K562 (cell line): ENCODE data around the gene LAMTOR4. TPM values are rescaled to one million over a fixed set of nuclear protein-coding genes. Genes with fewer than 3 reads are reported as not detected.

ENCODE experiments used
- BRD9 ChIP-seq: fragments of 450-650 bp; IDR thresholded peaks from 2 replicates; pipeline ENCODE4 v1.6.1; 2018; ENCODE audit warnings: low read depth; ENCODE audit not compliant: partially characterized antibody
- CSDE1 ChIP-seq, 2 experiments: fragments of 450-650 bp; IDR thresholded peaks; 2 replicates each; pipeline ENCODE4 v1.6.1; 2016; ENCODE audit warnings: mild to moderate bottlenecking in 1 of 2
- FOXJ2 ChIP-seq: fragments of 200-800 bp; sonication (Bioruptor generic); IDR thresholded peaks from 2 replicates; pipeline ENCODE4 v1.6.1; 2016; ENCODE audit warnings: missing genetic modification characterization, missing compliant biosample characterization
- FOXK1 ChIP-seq: sonication (generic); formaldehyde crosslinking; IDR thresholded peaks from 2 replicates; pipeline ENCODE4 v1.8.0; 2022; ENCODE audit warnings: missing genetic modification reagents, mild to moderate bottlenecking, borderline replicate concordance
- GABPA ChIP-seq: fragments of 200-800 bp; sonication (Bioruptor generic); conservative IDR thresholded peaks from 2 replicates; pipeline ENCODE4 v1.6.1; 2016; ENCODE audit warnings: low read depth, missing genetic modification characterization, missing compliant biosample characterization
- GABPB1 ChIP-seq: sonication (generic); formaldehyde crosslinking; IDR thresholded peaks from 2 replicates; pipeline ENCODE4 v1.8.0; 2022; ENCODE audit warnings: mild to moderate bottlenecking, missing genetic modification reagents
- HOMEZ ChIP-seq: fragments of 250-450 bp; sonication (Bioruptor Pico); IDR thresholded peaks from 2 replicates; pipeline ENCODE4 v1.4.0; 2020; ENCODE audit warnings: mild to moderate bottlenecking, moderate library complexity
- KDM1A ChIP-seq, 2 experiments: fragments of 450-650 bp; IDR thresholded peaks; 2 replicates each; pipeline ENCODE4 v1.6.1; 2016; ENCODE audit warnings: mild to moderate bottlenecking in 2 of 2
- NR2C2 ChIP-seq, 2 experiments: fragments of 200-800 bp in 1 of 2; sonication (Bioruptor generic) in 1 of 2; sonication (generic) in 1 of 2; formaldehyde crosslinking in 1 of 2; IDR thresholded peaks; 2 replicates each; pipeline versions ENCODE4 v1.6.1 to v1.8.0; 2016 to 2022; ENCODE audit warnings: mild to moderate bottlenecking in 1 of 2, missing compliant biosample characterization in 1 of 2, missing genetic modification characterization in 1 of 2, missing genetic modification reagents in 1 of 2
- PPARD ChIP-seq: fragments of 250-450 bp; sonication (Bioruptor Pico); IDR thresholded peaks from 2 replicates; pipeline ENCODE4 v1.8.0; 2022; ENCODE audit warnings: inconsistent platforms, mild to moderate bottlenecking, moderate library complexity
- RAD51 ChIP-seq: fragments of 450-650 bp; IDR thresholded peaks from 2 replicates; pipeline ENCODE4 v1.7.1; 2016; ENCODE audit warnings: low read depth, mild to moderate bottlenecking, borderline replicate concordance
- RBM25 ChIP-seq: fragments of 200-400 bp; formaldehyde crosslinking; IDR thresholded peaks from 2 replicates; pipeline ENCODE4 v1.6.1; 2018; ENCODE audit warnings: low read length, low read depth, moderate library complexity; ENCODE audit not compliant: severe bottlenecking
- SIN3A ChIP-seq, 2 experiments: fragments of 150-350 bp in 1 of 2; IDR thresholded peaks; 2 replicates each; pipeline ENCODE4 v1.6.1; 2011 to 2016; ENCODE audit warnings: borderline replicate concordance in 2 of 2, low read depth in 2 of 2, low read length in 2 of 2, mild to moderate bottlenecking in 2 of 2, moderate library complexity in 2 of 2; ENCODE audit not compliant: control insufficient read depth in 1 of 2
- SNRNP70 ChIP-seq: fragments of 200-400 bp; formaldehyde crosslinking; optimal IDR thresholded peaks from 2 replicates; pipeline ENCODE3; 2017; ENCODE audit warnings: low read depth, low read length
- TBP ChIP-seq: optimal IDR thresholded peaks from 2 replicates; pipeline ENCODE3; 2011; ENCODE audit warnings: low read depth, low read length, improper control_type of control experiment
- ZC3H11A ChIP-seq: IDR thresholded peaks from 2 replicates; pipeline ENCODE4 v1.6.1; 2012; ENCODE audit warnings: low read depth, low read length, improper control_type of control experiment
- ZFP30 ChIP-seq: fragments of 250-450 bp; sonication (Bioruptor Pico); IDR thresholded peaks from 2 replicates; pipeline ENCODE4 v1.8.0; 2022; ENCODE audit warnings: moderate library complexity, mild to moderate bottlenecking, inconsistent platforms, borderline replicate concordance
- ZNF280A ChIP-seq: fragments of 450-650 bp; IDR thresholded peaks from 2 replicates; pipeline ENCODE4 v1.6.1; 2018; ENCODE audit warnings: mild to moderate bottlenecking, low read depth; ENCODE audit not compliant: partially characterized antibody
- polyA plus RNA-seq, 8 experiments: library from polyadenylated mRNA; depleted of rRNA in 4 of 8; stranded (reverse) in 5 of 8; unstranded in 3 of 8; fragments of >200 nt; fragmentation: Nextera tagmentation in 2 of 8; fragmentation: Illumina TruSeq in 1 of 8; extraction: Ambion mirVana in 2 of 8; extraction: Trizol in 1 of 8; gene quantifications; 2 replicates each; pipeline versions ENCODE4 v1.2.1 to v1.2.3, GENCODE V29; 2011 to 2014; ENCODE audit warnings: inconsistent platforms in 1 of 8, missing spikeins in 1 of 8
- total RNA-seq, 7 experiments: library from RNA; depleted of rRNA in 6 of 7; stranded (reverse); fragments of >200 nt in 6 of 7; fragmentation: Illumina TruSeq in 2 of 7; extraction: Trizol in 2 of 7; gene quantifications; 2 replicates each; pipeline versions ENCODE4 v1.2.1 to v1.2.3, GENCODE V29; 2011 to 2021; ENCODE audit warnings: low replicate concordance in 1 of 7
- TF ChIP-seq, protein P1 (sequence below): sonication (generic); formaldehyde crosslinking; IDR thresholded peaks from 2 replicates; pipeline ENCODE4 v1.8.0; 2023; ENCODE audit warnings: mild to moderate bottlenecking, missing genetic modification reagents

LAMTOR4 gene
- total and polyA plus RNA-seq, 9 of the 15 experiments (the other 6 are each of a cell fraction or from before 2014, with no cell fraction given) = 79.6 to 314 (median 195) TPM

- TF ChIP-seq HOMEZ (CRISPR knock-in tag) (no peak), ZNF280A (no peak), GABPB1 (no peak), BRD9 (no peak), FOXK1 (CRISPR knock-in tag) (no peak), TBP (no peak), ZC3H11A (0 out of 2 replicates have a peak, but pooled peaks have one; percentile 34), ZFP30 (CRISPR knock-in tag) (no peak), RAD51 (0 out of 2 replicates have a peak, but pooled peaks have one; percentile 33), CSDE1 (IDR thresholded peaks at IDR 0.05) (no peak), GABPA (tag) (no peak; the same call in 1 of the 2 replicates), NR2C2 (CRISPR knock-in tag; IDR thresholded peaks at IDR 0.05) (no peak), NR2C2 (tag; IDR thresholded peaks at IDR 0.05) (peak; percentile 27; the same call in 1 of the 2 replicates), PPARD (CRISPR knock-in tag) (no peak), RBM25 (no peak), KDM1A (IDR thresholded peaks at IDR 0.05) (no peak), SNRNP70 (no peak), FOXJ2 (peak; percentile 27; the same call in 1 of the 2 replicates), SIN3A (IDR thresholded peaks at IDR 0.05; ENCODE audit: borderline replicate concordance in 2 of 2, control insufficient read depth in 1 of 2, low read depth in 2 of 2, low read length in 2 of 2) (peak in 1 of 2 experiments; percentile 27; a peak in 2 of 4 replicates)
- TF ChIP-seq, protein P1, sequence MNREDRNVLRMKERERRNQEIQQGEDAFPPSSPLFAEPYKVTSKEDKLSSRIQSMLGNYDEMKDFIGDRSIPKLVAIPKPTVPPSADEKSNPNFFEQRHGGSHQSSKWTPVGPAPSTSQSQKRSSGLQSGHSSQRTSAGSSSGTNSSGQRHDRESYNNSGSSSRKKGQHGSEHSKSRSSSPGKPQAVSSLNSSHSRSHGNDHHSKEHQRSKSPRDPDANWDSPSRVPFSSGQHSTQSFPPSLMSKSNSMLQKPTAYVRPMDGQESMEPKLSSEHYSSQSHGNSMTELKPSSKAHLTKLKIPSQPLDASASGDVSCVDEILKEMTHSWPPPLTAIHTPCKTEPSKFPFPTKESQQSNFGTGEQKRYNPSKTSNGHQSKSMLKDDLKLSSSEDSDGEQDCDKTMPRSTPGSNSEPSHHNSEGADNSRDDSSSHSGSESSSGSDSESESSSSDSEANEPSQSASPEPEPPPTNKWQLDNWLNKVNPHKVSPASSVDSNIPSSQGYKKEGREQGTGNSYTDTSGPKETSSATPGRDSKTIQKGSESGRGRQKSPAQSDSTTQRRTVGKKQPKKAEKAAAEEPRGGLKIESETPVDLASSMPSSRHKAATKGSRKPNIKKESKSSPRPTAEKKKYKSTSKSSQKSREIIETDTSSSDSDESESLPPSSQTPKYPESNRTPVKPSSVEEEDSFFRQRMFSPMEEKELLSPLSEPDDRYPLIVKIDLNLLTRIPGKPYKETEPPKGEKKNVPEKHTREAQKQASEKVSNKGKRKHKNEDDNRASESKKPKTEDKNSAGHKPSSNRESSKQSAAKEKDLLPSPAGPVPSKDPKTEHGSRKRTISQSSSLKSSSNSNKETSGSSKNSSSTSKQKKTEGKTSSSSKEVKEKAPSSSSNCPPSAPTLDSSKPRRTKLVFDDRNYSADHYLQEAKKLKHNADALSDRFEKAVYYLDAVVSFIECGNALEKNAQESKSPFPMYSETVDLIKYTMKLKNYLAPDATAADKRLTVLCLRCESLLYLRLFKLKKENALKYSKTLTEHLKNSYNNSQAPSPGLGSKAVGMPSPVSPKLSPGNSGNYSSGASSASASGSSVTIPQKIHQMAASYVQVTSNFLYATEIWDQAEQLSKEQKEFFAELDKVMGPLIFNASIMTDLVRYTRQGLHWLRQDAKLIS (CRISPR knock-in tag) = no peak
Measured at GRCh38 chr7:100126239-100126930, 22.3 kb upstream of the LAMTOR4 start (continued).
